OCI-M2 (cell line): ENCODE results near the gene CILP2.

Source experiments
- DNase-seq: peaks from one replicate; lab custom pipeline; 2025; ENCODE audit not compliant: unreplicated experiment; lab: John Stamatoyannopoulos, UW

Gene CILP2

DNA sequence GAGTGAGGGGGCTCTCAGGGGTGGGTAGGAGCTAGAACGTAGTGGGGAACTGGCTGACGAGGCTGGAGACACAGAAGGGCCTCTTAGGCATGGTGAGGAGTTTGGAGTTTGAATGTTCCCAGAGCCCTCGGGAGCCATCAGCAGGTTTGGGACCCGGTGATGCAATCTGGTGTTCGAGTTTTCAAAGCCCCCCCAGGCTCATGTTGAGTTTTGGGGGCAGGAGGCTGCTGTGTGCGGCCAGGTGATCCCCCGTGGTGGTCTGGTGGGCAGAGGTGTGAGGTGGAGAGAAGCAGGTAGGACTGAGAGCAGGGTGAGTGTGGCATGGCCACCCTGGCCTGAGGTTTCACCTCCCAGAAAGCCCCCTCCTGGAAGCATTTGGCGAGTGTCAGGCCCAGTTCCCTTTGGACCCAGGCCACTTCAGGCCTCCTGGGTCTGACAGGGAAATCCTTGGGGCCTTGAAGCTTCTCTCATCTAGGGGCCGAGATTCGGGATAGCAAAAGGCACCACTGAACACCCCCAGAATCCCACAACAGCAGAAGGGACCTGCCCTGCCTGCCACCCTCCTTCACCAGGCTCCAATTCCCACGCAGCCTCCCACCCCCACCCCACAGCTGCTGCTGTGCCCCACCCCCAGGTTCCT is 8.2 kb upstream of the CILP2 start:
- DNase-seq, result no peak

DNA sequence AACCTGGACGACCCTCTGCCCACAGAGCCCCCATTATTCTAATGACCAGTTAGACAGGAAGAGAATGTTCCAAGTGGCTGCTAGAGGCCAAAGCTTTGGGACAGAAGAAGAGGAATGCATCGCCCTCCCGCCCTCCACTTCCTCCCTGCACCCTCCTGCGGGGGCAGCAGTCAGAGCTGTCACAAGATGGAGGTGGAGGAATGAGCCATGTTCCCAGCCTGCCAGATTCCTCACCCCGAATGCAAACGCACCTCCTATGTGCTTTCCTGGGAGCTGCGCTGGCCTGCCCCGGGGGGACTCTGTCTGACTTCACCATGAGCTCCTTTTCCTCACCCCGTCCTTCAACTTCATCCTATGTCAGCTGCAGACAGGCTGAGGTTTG is 7.7 kb upstream of the CILP2 start:
- no peak for DNase-seq

DNA sequence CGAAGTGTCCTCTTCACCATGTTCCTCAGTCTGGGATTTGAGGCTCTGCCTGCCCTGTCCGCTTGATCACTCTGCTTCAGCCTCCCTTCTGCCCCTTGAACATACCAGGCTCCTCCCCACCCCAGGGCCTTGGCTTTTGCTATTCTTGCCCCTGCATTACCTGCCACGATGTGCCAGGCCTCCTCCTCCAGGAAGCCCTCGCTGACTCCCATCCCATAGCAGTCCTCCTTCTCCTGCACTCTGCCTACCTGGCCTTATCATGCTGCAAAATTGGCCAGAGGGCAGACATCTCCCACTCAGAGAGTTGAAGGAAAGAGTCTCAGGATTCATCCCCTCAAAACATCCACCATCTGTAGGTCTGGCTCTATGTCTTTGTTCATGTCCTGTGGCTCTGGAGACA is 7.2 kb upstream of the CILP2 start:
- DNase-seq, result no peak

DNA sequence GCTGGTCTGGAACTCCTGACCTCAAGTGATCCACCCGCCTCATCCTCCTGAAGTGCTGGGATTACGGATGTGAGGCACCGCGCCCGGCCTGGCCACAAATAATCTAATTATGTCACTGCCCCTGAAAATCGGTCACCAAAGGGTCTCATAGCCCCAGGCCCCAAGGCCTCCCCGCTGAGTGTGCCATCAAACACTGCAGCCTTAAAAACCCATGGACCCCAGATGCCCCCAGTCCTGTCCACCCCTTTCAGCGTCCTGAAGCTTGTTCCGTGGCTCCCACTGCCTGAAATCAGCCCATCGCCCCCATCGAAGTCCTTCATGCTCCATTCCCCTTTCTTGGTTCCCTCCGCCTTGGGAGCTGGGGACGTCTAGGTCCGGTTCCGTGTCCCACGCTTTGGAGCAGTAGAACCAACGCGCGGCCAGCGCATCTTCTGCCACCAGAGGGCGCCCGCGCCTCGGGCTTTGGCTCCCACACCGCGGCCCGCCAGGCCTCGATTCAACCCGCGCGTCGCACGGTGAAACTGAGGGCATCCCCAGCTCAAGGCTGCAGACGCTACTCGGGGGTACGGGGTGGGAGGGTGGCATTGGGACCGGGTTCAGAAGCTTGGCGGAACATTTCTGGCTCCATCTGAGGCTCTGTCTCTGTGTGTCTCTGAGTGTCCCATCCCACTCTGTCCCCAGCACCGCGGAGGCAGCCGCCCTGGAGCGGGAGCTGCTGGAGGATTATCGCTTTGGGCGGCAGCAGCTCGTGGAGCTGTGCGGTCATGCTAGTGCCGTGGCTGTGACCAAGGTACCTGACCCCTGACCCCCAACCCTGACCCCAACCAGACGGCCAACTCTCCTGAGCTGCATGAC is 5.9 kb upstream of the CILP2 start:
- no peak for DNase-seq

DNA sequence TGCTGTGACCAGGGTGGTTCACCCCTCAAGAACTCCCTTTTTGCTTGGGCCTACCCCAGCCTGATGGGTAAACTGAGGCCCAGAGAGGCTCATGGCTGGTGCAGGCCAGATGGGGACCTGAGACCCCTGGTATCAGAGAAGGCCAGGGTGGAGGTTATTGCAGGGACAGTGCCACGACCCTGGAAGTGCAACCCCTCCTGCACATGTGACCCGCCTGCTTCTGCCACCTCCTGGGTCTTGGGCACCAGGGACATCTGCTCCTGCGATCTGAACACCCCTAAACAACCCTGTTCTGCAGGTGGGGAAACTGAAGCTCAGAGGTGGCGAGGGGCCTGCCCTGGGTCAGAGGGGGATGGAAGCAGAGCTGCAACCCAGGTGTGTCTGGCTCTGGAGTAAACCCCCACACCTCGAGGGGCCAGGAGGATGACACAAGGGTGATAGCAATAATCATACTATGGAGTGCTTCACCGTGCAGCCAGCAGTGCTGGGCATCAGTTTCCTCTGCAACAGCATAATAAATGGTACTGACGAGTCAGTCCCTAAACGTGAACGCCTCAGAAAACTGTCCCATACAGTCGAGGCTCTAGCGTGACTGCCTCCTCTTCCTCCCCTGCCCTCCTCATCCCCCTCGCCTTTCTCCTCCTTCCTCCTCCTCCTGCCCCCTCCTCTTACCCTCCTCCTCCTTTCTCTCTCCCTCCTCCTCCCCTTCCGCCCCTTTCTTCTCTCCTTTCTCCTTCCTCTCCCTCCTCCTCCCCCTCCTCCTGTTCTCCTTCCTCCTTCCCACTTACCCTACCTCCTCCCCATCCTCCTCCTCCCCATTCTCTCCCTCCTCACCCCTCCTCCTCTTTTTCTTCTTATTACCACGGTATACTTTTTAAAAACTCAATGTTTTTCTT is 5.0 kb upstream of the CILP2 start:
- no peak for DNase-seq

DNA sequence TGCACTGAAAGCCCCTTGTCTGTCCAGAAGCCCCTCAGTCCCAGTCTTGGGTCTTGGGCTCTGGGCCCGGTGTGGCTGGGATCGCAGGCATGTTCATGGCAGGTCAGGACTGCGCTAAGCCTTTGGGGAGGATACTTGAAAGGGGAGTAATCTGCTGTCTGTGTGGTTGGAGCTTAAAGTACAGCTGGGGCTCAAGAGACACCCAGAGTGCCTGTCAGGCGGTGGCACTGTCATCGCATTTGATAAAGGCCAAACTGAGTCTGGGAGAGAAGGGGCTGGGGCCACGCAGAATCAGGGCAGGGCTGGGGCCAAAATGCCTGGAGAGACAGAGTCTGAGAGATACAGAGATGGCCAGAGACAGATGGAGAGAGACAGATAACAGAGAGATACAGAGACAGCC is 4.2 kb upstream of the CILP2 start:
- no peak for DNase-seq

DNA sequence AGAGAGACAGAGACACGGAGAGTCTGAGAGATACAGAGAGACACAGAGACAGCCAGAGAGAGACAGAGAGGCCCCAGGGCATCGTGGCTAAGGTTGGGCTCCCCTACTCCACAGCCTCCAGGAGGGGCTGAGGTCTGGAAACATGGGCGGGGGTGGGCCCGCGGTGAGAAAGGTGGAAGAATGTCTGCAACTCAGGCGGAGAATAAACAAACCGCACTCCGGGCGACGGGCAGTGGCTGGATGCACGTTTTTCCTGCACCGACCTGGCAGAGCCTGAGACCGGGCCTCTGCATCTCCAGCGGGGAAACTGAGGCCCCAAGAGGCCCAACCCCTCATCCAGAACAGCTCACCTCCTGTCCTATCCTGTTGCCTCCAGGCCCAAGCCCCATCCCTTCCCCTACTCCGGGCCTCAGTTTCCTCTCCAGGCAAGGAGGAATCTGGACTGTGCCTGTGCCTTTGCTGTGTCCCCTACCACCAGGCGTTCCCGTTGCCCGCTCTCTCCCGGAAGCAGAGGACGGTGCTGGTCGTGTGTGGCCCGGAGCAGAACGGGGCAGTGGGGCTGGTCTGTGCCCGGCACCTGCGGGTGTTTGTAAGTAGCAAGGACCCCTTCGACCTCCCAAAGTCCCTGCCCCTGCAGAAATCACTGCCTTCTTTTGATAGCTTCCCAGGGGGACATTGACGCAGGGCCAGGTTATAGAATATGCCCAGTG is 3.4 kb upstream of the CILP2 start:
- DNase-seq, result no peak

DNA sequence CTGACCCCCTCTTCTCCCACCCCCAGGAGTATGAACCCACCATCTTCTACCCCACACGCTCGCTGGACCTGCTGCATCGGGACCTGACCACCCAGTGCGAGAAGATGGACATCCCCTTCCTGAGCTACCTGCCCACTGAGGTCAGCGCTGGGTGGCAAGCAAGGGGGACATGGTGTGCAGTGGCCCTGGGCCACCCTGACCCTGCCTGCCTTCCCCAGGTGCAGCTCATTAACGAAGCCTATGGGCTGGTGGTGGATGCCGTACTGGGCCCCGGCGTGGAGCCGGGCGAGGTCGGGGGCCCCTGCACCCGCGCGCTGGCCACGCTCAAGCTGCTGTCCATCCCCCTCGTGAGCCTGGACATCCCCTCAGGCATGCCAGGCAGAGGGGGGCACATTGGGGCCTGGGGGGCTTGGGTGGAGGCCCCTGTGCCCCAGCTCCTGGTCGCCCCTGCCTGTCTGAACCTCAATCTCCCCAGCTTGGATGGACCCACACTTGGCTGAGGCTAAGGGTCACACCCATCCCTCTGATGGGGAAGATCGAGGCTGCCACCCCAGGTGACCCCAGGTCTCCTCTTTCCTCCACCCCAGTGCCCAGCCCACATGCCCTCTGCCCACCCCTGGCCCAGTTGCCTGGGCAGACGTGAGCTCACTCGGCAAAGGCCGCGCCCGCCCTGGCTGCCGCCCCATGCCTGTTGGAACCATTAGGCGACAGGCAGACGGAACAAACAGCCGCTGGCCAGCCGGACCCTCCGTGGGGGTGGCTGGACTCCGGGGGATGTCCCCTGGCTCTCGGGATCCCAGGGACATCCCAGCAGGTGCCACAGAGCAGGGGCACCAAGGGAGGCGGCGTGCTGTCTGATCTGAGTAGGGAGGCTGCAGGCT is 2.5 kb upstream of the CILP2 start:
- DNase-seq, result no peak

DNA sequence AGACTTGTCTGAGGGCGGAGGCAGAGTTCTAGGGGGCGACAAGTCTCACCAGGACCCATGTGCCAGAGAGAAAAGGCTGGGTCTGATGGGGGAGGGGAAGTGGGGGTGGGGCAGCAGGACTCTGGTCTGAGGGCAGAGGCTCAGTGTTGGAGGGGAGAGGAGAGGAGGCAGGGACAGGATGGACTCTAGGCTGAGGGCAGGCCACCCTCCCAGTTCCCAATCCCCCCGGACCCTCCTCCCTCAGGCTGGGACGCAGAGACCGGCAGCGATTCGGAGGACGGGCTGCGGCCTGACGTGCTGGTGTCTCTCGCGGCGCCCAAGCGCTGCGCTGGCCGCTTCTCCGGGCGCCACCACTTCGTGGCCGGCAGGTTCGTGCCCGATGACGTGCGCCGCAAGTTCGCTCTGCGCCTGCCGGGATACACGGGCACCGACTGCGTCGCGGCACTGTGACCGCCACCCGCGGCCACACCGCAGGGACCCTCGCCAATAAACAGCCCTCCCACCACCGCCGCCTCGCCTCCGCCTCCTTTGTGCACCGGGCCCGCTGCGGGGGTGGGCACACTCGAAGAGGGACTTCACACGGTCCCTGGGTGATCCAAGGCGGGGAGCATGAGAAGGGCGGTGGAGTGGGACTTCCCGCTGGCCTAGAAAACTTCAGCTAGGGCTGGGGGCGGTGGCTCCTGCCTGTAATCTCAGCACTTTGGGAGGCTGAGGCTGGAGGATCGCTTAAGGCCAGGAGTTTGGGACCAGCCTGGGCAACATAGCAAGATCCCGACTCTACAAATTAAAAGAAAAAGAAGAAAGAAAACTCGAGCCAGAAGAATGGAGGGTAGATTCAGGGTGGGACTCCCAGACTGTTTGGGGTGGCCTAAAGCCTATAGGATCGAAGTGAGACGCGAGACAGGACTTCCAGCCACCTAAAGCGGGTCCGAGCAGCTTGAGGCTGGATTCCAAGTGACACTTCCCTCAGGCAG is 703 bp upstream of the CILP2 start:
- no peak for DNase-seq

DNA sequence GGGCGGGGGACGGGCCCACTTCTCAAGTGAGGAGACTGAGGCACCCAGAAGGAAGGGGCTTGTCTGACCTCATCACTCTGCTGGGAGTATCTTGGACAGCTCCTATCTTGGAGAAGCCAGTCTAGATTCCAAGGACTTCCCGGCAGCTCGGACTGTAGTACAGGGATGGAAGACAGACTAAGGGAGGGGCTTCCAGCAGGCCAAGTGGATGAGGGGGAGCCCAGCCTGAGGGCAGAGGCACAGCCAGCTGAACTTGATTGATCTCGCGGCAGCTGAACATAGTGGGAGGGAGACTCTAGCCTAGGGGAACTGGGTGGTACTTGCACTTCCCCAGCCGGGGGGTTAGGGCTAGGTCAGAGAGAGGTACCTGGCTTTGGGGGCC is 711 bp downstream of the CILP2 start:
- no peak for DNase-seq

DNA sequence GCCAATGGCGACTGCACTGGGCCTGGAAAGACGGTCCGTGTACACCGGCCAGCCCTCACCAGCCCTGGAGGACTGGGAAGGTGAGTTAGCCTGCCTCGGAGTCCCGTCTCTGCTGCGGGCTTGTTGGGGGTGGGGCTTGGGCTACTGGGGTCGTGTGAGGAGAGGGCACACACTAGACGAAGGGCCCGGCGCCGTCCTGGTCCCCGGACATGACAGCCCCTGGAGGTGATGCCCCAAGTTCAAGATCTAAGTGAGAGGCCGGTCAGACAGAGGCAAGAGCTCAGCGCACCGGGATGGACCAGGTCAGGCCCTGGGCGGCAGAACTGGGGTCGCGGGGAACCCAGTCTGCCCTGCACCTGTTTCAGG is 1.6 kb downstream of the CILP2 start:
- no peak for DNase-seq

DNA sequence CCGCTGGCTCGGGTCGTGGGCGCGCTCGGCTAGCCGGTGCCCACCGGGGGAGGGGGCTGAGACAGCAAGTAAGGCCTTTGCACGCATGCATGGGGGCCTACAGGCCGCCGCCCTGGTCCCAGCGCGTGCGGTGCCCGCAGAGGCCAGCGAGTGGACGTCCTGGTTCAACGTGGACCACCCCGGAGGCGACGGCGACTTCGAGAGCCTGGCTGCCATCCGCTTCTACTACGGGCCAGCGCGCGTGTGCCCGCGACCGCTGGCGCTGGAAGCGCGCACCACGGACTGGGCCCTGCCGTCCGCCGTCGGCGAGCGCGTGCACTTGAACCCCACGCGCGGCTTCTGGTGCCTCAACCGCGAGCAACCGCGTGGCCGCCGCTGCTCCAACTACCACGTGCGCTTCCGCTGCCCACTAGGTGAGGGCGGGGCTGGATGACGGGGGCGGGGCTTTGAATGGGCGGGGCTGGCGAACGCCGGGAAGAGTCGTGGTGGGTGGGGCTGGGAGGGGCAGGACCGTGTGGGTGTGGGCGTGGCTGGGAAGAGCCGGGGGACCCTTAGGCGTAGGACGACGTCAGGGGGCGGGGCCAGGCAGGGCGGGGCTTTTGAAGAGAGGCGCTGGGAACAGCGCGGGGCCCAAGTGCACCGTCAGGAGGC is 2.1 kb downstream of the CILP2 start:
- no peak for DNase-seq

DNA sequence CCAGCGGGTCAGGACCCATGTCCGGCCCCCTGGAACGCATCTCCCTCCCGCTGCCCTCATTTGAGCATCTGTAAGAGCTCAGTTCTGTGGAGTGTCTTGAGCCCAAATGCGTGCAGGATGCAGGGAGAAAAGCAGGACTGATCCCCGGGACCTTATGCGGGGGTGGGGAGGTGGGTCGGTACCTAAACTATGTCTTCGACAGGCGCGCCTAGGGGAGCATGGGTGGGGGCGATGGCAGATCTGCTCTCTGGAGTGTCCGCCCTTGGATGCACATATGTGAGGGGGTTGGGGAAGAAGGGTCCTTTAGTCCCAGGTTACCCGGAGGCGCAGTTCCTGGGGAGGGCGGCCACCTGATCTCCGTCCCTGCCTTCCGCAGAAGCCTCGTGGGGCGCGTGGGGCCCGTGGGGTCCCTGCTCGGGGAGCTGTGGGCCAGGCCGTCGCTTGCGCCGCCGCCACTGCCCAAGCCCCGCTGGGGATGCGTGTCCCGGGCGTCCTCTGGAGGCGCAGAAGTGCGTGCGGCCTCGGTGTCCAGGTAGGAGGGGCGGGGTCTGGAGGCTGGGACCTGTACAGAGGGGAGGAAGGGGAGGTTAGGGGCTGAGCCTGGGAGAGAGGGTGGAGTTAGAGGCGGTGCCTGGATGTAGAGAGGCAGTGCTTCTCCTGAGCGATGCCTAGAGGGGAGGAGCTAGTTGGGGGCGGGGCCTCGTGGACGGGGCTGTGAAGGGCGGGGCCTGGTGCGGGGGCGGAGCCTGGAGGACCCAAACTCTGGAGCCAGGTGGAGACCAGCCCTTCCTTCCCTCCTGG is 2.9 kb downstream of the CILP2 start:
- DNase-seq, result no peak

DNA sequence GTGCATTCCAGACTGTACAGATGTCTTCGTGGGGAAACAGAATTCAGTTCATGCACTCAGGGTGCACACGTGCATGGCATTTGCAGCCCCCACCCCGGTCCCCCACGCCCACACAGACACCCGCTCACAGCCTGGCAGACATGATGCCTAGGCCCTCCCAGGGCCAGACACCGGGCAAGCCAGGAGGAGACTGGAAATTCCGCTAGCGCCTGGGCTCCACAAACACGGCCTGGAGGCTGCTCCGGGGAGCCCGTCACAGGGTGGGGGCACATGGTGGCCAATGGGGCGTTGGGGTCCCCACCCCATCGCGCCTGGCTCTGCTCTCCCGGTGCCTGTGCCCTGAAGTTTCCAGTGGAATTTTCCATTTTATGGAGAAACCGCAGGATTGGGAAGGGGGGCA is 3.6 kb downstream of the CILP2 start:
- no peak for DNase-seq

DNA sequence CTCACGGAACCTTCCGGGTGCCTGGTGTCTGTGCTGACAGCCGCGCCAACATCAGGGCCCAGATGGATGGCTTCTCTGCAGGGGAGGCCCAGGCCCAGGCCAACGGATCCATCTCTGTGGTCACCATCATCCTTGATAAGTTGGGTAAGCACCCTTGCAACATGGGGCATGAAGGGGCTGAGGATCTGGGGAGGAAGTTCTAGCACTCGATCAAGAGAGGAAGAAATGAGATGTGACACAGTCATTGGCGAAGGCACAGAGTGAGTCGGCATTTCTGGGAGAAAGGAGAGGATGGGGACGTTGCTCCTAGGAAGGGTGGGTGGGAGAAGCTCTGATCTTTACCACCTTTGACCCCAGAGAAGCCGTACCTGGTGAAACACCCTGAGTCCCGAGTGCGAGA is 4.4 kb downstream of the CILP2 start:
- no peak for DNase-seq

DNA sequence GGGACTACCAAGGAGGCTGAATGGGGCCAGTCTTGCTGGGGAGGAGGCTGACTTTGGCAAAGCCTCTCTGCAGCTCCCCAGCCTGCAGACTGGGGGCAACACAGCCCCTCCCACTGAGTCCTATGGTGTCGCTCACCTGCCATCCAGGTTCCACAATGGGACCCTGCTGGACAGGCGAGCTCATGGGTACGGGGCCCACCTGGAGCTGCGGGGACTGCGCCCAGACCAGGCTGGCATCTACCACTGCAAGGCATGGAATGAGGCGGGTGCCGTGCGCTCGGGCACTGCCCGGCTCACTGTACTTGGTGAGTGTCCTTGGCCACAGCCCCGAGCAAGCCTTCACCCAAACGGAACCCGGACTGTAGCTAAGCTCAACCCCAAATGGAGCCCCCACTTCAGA is 5.0 kb downstream of the CILP2 start:
- DNase-seq, result no peak

DNA sequence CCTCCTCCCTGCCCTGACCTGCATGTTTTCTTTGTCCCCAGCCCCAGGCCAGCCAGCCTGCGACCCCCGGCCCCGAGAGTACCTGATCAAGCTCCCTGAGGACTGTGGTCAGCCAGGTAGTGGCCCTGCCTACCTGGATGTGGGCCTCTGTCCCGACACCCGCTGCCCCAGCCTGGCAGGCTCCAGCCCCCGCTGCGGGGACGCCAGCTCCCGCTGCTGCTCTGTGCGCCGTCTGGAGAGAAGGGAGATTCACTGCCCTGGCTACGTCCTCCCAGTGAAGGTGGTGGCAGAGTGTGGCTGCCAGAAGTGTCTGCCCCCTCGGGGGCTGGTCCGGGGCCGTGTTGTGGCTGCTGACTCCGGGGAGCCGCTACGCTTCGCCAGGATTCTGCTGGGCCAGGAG is 5.6 kb downstream of the CILP2 start:
- no peak for DNase-seq
